ENCODE data around the gene ELOVL6.

The ELOVL6 gene

DNA sequence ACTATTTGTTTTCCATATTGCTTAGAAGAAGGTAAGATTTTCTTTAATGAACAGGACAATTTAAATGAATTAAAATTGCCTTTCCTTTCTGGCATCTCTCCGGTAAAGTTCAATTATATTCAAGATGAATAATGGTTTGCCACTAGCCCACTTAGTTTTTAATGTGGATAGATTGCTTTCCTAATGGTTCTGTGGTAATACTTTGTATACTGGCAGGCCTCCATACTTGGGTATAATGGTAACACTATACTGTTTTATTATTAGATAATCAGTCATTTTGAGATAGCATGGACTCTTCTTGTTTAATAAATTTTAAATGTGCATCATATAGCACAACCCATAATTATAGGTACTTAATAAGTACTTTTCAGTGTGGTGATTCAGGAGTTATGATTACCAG, 89.5 kb downstream of the ELOVL6 start:
- H3K27ac ChIP-seq = no peak overlapping the region
- H3K27me3 ChIP-seq = no peaks in the 10 kb centered on the region
- peaks cover 0 to 6% of the 10 kb centered on the region in 2 experiments for H3K4me1 ChIP-seq (ENCODE audit: control insufficient read depth in 1 of 2, insufficient read depth in 1 of 2, low read depth in 1 of 2, low read length in 1 of 2)
- no peaks in the 10 kb centered on the region for H3K9me3 ChIP-seq
- H3K36me3 ChIP-seq = no peaks in the 10 kb centered on the region
- H3K4me3 ChIP-seq (ENCODE audit: low read depth in 1 of 2, low read length in 1 of 2) = no peak overlapping the region
- TF ChIP-seq, protein P1, sequence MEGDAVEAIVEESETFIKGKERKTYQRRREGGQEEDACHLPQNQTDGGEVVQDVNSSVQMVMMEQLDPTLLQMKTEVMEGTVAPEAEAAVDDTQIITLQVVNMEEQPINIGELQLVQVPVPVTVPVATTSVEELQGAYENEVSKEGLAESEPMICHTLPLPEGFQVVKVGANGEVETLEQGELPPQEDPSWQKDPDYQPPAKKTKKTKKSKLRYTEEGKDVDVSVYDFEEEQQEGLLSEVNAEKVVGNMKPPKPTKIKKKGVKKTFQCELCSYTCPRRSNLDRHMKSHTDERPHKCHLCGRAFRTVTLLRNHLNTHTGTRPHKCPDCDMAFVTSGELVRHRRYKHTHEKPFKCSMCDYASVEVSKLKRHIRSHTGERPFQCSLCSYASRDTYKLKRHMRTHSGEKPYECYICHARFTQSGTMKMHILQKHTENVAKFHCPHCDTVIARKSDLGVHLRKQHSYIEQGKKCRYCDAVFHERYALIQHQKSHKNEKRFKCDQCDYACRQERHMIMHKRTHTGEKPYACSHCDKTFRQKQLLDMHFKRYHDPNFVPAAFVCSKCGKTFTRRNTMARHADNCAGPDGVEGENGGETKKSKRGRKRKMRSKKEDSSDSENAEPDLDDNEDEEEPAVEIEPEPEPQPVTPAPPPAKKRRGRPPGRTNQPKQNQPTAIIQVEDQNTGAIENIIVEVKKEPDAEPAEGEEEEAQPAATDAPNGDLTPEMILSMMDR (IDR thresholded peaks at IDR 0.05) = no peak

GRCh38 chr4:110108422-110108821, 90.0 kb downstream of the ELOVL6 start:
- Histone ChIP-seq H3K36me3 (no peaks in the 10 kb centered on the region), H3K4me3 (ENCODE audit: low read depth in 1 of 2, low read length in 1 of 2) (no peak overlapping the region), H3K27me3 (no peaks in the 10 kb centered on the region), H3K9me3 (no peaks in the 10 kb centered on the region), H3K4me1 (ENCODE audit: control insufficient read depth in 1 of 2, insufficient read depth in 1 of 2, low read depth in 1 of 2, low read length in 1 of 2) (peaks cover 0 to 6% of the 10 kb centered on the region in 2 experiments), H3K27ac (no peak overlapping the region)
- TF ChIP-seq, protein P1 (IDR thresholded peaks at IDR 0.05) = no peak

DNA sequence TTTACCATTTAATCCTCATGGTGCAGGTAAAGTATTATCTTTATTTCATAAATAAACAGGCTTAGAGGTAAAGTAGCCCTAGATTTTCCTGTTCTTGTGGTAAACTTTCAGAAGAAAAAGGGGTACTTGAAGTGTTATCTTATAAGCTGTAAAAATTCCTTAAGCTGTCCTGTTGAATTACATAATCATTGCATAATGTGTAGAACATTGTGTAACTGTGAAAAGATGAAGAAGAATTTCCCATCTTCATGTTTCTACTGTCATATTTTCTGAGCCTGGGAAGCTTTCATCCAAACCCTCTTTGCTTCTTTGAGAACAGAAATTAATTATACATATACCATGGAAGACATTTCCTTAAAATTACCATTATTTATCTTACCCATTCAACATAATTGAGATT, 90.5 kb downstream of the ELOVL6 start:
- H3K27me3 ChIP-seq = no peaks in the 10 kb centered on the region
- no peaks in the 10 kb centered on the region for H3K36me3 ChIP-seq
- no peak overlapping the region for H3K4me3 ChIP-seq (ENCODE audit: low read depth in 1 of 2, low read length in 1 of 2)
- H3K27ac ChIP-seq = no peak overlapping the region
- H3K9me3 ChIP-seq = no peaks in the 10 kb centered on the region
- peaks cover 0 to 6% of the 10 kb centered on the region in 2 experiments for H3K4me1 ChIP-seq (ENCODE audit: control insufficient read depth in 1 of 2, insufficient read depth in 1 of 2, low read depth in 1 of 2, low read length in 1 of 2)
- TF ChIP-seq, protein P1 (IDR thresholded peaks at IDR 0.05) = no peak

- H3K27ac ChIP-seq = no peak overlapping the region
- no peak overlapping the region for H3K4me3 ChIP-seq (ENCODE audit: low read depth in 1 of 2, low read length in 1 of 2)
- TF ChIP-seq, protein P1 (IDR thresholded peaks at IDR 0.05) = no peak
- H3K4me1 ChIP-seq (ENCODE audit: control insufficient read depth in 1 of 2, insufficient read depth in 1 of 2, low read depth in 1 of 2, low read length in 1 of 2) = peaks cover 0 to 6% of the 10 kb centered on the region in 2 experiments
- no peaks in the 10 kb centered on the region for H3K9me3 ChIP-seq
- no peaks in the 10 kb centered on the region for H3K36me3 ChIP-seq
- no peaks in the 10 kb centered on the region for H3K27me3 ChIP-seq
Observed at GRCh38 chr4:110106931-110107296, 91.5 kb downstream of the ELOVL6 start.

GRCh38 chr4:110104661-110105060, 93.8 kb downstream of the ELOVL6 start:
- Histone ChIP-seq H3K4me1 (ENCODE audit: control insufficient read depth in 1 of 2, insufficient read depth in 1 of 2, low read depth in 1 of 2, low read length in 1 of 2) (peaks cover 0 to 6% of the 10 kb centered on the region in 2 experiments), H3K4me3 (ENCODE audit: low read depth in 1 of 2, low read length in 1 of 2) (no peak overlapping the region), H3K36me3 (no peaks in the 10 kb centered on the region), H3K9me3 (no peaks in the 10 kb centered on the region), H3K27ac (no peak overlapping the region), H3K27me3 (no peaks in the 10 kb centered on the region)
- TF ChIP-seq, protein P1 (IDR thresholded peaks at IDR 0.05) = no peak

- Histone ChIP-seq H3K4me3 (ENCODE audit: low read depth in 1 of 2, low read length in 1 of 2) (no peak overlapping the region), H3K36me3 (no peaks in the 10 kb centered on the region), H3K4me1 (ENCODE audit: control insufficient read depth in 1 of 2, insufficient read depth in 1 of 2, low read depth in 1 of 2, low read length in 1 of 2) (no peaks in the 10 kb centered on the region), H3K27me3 (no peaks in the 10 kb centered on the region), H3K27ac (no peak overlapping the region), H3K9me3 (no peaks in the 10 kb centered on the region)
- TF ChIP-seq, protein P1 (IDR thresholded peaks at IDR 0.05) = no peak
Observed at GRCh38 chr4:110099638-110100037, 98.8 kb downstream of the ELOVL6 start.

Data from neutrophil (primary cell).